Mesothelial cell of epicardium (in vitro differentiated cells): ENCODE results near the gene SPATA1. TPM values are rescaled to one million over a fixed set of nuclear protein-coding genes. Genes with fewer than 3 reads are reported as not detected.

ENCODE experiments used
- DNase-seq, 2 experiments: peaks; one replicate each; pipeline ENCODE4 v3.0.0; 2021; ENCODE audit warnings: low spot score in 2 of 2; ENCODE audit not compliant: unreplicated experiment in 2 of 2
- H3K27ac Mint-ChIP-seq: 2 replicates; pipeline ENCODE4 v1.8.0; 2021; ENCODE audit warnings: mixed read lengths
- H3K27me3 Mint-ChIP-seq: 2 replicates; pipeline ENCODE4 v1.8.0; 2021; ENCODE audit warnings: low read depth, mixed read lengths
- H3K36me3 Mint-ChIP-seq: 2 replicates; pipeline ENCODE4 v1.8.0; 2021; ENCODE audit warnings: mixed read lengths
- H3K4me1 Mint-ChIP-seq: 2 replicates; pipeline ENCODE4 v1.8.0; 2021; ENCODE audit warnings: mixed read lengths
- H3K4me3 Mint-ChIP-seq: 2 replicates; pipeline ENCODE4 v1.8.0; 2021; ENCODE audit warnings: mild to moderate bottlenecking, moderate library complexity, mixed read lengths
- H3K9me3 Mint-ChIP-seq: 2 replicates; pipeline ENCODE4 v1.8.0; 2021; ENCODE audit warnings: mixed read lengths
- CTCF ChIP-seq: fragments of 200-600 bp; sonication (generic); IDR thresholded peaks from one replicate; pipeline ENCODE4 v1.5.0; 2021; ENCODE audit warnings: antibody characterized with exemption; ENCODE audit not compliant: unreplicated experiment
- total RNA-seq: library from RNA; stranded (reverse); gene quantifications from 3 replicates; pipeline ENCODE4 v1.2.1, GENCODE V29; 2021

Gene SPATA1
- 0.82 to 1.3 TPM (median 1.2 TPM) in 3 replicates for total RNA-seq

GRCh38 chr1:84506002-84506728 lies at the start of gene SPATA1, which contains the start of gene GNG5:
TSS of gene SPATA1 (plus strand) at chr1:84506386. CDS start at chr1:84516360, 9,974 bp downstream.
TSS of gene GNG5 (minus strand) at chr1:84506581. CDS start at chr1:84506091, 490 bp downstream.
- no peaks in the 10 kb centered on the region for H3K27me3 Mint-ChIP-seq
- peaks cover 21% of the 10 kb centered on the region for H3K9me3 Mint-ChIP-seq
- H3K4me3 Mint-ChIP-seq = peak within 1 kb of the TSS; percentile 96
- TF ChIP-seq CTCF = no peak
- H3K27ac Mint-ChIP-seq = peak within 1 kb of the TSS; percentile 99
- DNase-seq = peak; percentile 97 to 99
- peaks cover 20% of the 10 kb centered on the region for H3K36me3 Mint-ChIP-seq
- H3K4me1 Mint-ChIP-seq = peaks cover 31% of the 10 kb centered on the region

GRCh38 chr1:84462118-84462517 lies 44.1 kb upstream of the SPATA1 start:
- Mint-ChIP-seq H3K4me3 (no peak overlapping the region), H3K27ac (no peak overlapping the region), H3K9me3 (peaks cover 7% of the 10 kb centered on the region), H3K27me3 (peaks cover 75% of the 10 kb centered on the region), H3K36me3 (no peaks in the 10 kb centered on the region), H3K4me1 (no peaks in the 10 kb centered on the region)
- TF ChIP-seq CTCF = no peak
- DNase-seq = no peak

GRCh38 chr1:84467298-84467697 lies 38.9 kb upstream of the SPATA1 start:
- Mint-ChIP-seq H3K27me3 (peaks cover 88% of the 10 kb centered on the region), H3K4me1 (no peaks in the 10 kb centered on the region), H3K36me3 (no peaks in the 10 kb centered on the region)

GRCh38 chr1:84476225-84476624 lies 30.0 kb upstream of the SPATA1 start:
- no peak overlapping the region for H3K4me3 Mint-ChIP-seq
- H3K27ac Mint-ChIP-seq = no peak overlapping the region
- H3K27me3 Mint-ChIP-seq = peaks cover 73% of the 10 kb centered on the region
- H3K36me3 Mint-ChIP-seq = peaks cover 5% of the 10 kb centered on the region
- peaks cover 15% of the 10 kb centered on the region for H3K9me3 Mint-ChIP-seq
- no peak for DNase-seq
- H3K4me1 Mint-ChIP-seq = peaks cover 14% of the 10 kb centered on the region
- no peak for TF ChIP-seq CTCF

More at GRCh38 chr1:84467298-84467697, 38.9 kb upstream of the SPATA1 start:
- TF ChIP-seq CTCF = no peak
- no peak for DNase-seq
- Mint-ChIP-seq H3K4me3 (no peak overlapping the region), H3K9me3 (peaks cover 7% of the 10 kb centered on the region), H3K27ac (no peak overlapping the region)

GRCh38 chr1:84478876-84479868 lies 27.0 kb upstream of the SPATA1 start, which contains the start of gene RPF1:
TSS of gene RPF1 (plus strand) at chr1:84479266. CDS start at chr1:84479282, 16 bp downstream.
- H3K27ac Mint-ChIP-seq = peak within 1 kb of the TSS; percentile 97
- peaks cover 15% of the 10 kb centered on the region for H3K36me3 Mint-ChIP-seq
- H3K9me3 Mint-ChIP-seq = peaks cover 15% of the 10 kb centered on the region
- peak; percentile 42 to 75 for DNase-seq
- peak within 1 kb of the TSS; percentile 98 for H3K4me3 Mint-ChIP-seq
- peaks cover 24% of the 10 kb centered on the region for H3K4me1 Mint-ChIP-seq
- TF ChIP-seq CTCF = no peak
- H3K27me3 Mint-ChIP-seq = peaks cover 46% of the 10 kb centered on the region
